NCI-H774 (cell line): ENCODE results near the gene NEO1.

ENCODE experiments used
- DNase-seq: peaks from one replicate; lab custom pipeline; 2025; lab: John Stamatoyannopoulos, UW

NEO1 gene

DNA sequence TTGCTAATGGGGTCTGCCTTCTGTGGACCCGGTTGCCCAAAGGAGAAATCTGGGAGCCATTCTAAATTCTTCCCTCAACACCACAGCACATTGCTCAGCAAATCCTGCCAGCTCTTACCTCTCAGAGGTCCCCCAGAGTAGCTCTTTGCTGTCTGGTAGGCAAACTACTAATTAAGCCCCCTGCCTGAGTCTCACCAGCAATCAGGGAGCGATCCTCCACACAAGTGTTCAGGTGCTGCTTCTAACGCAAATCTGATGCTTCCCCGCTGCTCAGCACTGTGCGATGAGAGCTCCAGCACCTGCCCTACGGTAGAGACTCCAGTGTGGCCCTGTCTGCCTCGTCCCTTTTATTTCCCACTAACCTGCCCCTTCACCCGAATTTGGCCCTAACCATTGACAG is 256.0 kb downstream of the NEO1 start:
- DNase-seq, result no peak

DNA sequence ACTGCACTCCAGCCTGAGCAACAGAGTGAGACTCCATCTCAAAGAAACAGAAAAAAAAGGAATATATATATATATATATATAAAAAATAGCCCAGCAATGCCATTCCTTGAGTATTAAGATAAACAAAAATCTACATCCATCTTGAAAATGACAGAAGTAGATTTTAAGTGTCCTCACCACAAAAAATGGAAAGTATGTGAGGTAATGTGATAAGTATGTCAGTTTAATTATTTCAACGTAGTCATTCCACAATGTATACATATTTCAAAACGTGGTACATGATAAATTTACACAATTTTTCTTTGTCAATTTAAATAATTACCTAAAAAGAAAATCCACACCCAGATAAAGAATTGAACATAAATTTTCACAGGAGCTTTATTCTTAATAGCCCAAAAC is 261.6 kb downstream of the NEO1 start:
- no peak for DNase-seq

DNA sequence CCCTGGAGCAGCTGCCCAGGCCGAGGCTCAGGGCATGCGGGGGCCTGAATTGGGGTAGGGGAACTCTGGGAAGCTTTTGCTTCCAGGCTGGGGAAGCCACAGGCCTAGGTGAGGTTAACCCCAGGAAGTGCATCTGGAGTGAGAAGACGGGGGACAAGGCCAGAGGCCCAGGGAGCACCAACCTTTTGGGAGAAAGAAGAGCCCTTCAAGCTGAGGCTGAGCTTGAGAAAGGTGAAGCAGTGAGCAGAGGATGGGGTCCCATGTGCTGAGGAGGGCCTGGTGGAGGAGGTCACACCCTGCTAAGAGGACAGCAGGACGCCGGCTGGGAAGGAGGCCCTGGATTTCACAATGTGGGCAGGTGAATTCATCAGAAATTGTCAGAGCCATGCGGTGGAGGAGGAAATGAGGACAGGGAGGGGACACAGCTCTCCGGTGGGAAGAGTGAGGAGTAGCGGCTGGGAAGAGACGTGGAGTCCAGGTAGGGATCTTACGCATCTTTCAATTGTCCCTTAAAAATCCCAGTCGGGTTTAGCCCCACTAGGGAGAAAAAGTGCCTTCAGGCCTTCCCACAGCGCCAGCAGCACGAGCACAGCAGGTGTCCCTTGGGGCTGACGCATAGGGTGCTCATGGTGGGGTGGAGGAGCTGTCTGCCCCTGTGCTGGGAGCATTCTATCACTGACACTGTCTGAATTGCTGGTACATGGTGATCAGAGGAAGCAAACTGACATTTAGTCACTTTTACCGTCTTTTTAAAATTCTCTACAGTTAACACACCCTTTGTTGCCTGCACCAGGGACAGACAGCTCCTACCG is 265.6 kb downstream of the NEO1 start:
- DNase-seq, result no peak

DNA sequence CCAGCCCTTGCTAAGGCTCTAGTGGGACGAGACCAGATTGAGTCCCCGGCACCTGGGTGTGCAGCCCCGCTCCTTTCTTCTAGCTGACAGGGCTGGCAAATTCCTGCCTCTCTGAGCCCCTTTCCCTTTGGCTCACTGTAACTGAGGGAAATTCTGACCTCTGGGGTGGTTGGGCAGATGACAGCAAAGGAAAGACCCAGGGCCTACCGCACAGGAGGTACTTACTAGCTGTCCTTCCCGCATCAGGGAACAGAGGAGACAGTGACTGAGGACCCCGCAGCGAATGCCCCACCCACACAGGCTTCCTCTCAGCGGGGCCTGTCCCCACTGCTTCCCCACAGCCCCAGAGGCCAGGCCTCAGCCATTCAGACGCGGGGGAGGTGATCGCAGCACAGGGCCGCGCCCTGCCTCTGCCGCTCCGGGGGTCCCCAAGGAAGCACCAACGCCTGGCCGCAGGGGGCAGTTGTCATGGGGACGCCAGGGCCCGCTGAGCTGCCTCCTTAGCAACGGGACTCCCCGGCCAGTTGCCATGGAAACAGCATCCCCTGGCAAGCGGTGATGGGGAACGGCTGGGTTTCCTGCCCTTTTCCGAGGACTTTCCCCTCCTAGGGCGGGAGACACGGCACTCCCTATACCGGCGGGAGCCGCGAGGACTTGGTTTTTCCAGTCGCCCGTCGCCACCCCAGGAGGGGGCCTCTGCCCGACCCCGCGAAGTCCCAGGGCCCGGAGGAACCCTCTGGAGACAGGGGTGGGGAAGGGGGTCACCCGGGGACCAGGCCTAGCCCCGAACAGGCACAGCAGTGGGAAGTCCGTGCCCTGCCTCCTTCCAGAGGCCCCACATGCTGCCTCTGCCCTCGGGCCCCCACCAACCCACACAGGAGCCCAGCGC is 266.4 kb downstream of the NEO1 start:
- DNase-seq, result no peak

DNA sequence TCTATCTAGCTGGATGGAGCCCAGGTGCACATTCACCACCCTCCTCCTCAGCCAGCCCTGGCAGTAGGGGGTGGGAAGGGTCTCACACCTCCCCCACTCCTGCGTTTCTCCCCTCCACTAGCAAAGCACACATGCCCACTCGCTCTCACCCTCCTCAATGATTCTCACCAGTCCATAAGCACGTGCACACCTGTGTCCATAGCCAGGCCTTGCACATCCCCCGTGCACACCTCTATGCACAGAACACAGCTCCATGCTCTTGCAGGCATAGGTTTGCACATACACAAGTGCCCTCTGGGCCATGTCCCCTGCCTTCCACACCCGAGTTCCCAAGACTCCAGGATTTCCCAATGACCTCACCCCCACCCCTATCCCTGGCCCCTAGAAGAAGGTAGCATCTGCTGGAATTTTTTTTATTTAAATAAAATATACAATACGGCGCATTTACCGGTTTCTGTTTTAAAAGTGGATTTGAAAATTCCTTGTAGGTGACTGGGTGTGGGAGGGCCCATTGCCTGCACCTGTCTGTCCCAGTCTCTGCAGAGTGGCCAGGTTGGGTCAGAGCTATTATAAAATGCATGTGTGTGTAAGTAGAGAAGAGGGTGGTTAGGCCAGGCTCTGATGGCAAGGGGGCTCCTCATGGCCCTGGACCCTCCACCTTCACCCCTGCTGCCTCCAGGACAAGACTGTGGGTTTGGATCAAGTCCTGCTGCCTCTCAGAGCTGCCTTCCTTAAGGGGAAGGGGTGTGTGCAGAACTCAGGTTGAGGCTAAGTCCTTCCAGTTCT is 267.4 kb downstream of the NEO1 start:
- DNase-seq, result no peak

DNA sequence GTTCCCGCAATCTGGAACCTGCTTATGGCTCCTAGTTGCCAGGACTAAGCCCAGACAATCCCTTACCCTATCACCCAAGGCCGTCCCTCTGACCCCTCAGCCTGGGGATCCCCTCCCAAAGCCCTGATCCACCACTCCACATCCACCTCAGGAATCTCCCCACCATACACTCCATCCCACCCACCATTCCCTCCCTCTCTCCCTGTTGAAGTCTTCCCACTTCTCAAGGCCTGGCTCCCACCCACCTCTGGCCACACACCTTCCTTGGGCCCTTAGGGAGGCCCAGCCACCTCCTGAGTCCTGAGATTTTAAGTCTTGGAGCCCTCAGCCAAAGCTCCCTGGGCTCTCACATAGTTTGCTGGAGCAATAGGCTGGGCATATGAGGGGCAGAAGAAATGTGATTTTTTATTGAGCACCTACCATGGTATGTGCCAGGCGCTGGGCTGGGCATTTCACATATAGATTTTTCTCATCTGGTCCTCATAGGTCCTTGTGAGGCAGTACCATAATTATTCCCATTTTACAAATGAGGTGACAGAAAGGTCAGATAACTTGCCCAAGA is 268.4 kb downstream of the NEO1 start:
- DNase-seq, result no peak

DNA sequence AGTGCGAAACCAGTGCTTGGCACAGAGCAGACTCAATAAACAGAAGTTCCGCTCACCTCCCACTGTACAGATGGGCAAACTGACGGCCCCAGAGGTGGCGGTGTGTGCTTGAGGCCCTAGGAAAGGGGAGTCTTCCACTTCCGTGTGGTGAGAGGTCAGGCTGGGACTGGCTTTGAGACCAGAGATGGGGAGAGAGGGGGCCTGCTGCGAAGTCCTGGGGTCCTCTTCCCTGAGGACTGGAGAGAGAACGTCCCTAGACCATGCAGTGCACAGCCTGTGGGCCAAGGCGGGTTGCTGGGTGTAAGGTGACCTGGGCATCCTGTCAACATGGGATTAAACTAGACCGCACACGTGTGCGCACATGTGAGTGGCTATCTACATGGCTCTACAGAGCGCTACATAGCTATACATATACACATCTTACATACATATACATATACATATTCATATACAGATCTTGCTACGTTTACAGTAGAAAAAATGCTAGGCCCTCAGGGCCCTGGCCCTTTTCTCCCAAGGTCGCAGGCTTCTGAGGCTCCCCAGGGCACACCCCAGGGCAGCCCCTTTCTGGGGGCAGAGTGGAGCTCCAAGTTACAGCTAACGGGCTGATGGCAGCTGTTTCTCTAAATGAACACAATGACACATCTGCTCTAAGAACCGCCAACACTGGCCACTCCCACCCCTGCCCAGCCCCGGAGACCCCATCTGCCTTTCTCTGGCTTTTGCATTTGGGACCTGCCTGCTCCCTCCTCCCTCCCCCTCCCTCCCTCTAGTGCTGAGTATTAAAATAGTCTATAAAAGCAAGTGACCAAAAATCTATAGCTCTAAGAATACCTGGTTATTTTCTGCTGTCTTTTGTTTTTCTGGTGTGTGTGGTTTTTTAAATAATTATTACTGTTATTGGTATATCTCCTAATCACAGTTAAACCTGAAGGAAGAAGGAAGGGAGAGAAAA is 269.5 kb downstream of the NEO1 start:
- DNase-seq, result no peak

DNA sequence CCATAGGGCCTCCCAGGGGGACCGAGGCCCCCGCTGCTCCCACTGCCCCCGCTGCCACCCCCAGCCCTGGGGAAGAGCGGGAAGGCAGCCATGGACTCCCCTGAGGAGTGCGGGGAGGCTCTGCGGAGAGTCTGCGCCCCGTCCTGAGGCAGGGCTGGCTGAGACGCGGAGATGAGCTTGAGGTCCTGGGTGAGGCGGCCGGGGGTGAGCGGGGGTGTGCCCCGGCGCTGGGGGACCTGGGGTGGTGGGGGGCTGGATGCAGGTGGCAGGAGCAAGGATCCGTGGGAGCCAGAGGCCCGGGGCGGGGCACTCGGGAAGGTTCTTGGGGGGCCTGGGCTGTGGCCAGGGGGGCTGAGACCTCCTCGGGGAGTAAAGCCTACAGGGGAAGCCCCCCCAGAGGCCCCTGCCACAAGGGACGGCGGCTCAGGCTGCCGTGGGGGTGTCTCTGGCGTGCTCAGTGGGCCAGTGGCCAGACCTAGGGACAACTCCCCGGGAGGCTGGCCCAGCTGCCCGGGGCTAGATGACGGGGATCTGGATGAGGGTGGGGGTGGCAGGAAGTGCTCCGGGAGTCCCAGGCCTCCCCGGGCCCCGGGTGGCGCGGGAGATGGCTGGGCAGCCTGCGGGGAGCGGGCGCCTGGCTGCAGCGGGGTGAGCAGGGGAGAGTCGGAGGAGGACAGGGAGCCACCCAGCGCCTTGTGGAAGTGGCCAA is 270.6 kb downstream of the NEO1 start:
- no peak for DNase-seq

DNA sequence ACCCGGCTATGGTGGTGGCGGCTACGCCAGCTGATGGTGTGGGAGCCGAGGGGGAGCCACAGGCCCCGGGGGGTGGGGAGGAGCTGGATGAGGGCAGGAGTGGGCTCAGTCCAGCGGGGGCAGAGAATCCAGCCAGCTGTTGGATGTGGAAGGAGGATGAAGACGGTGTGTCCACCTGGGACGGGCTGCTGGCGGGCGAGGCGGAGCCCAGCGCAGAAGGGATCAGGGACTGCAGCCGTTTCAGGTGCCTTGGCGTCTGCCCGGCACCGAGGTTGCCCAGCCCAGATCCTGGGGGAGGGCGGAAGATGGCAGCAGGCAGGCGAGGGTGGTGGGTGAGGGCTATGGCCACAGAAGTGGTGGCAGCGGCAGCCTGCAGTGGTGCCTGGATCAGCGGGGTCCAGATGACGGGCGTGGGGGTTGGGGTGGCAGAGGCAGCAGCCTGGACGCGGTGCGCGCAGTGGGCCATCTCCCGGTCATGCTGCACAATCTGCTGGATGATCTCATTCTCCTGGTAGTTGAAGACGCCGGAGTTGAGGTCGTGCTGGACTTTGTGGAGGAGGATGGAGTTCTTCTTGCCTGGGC is 271.2 kb downstream of the NEO1 start:
- DNase-seq, result no peak

DNA sequence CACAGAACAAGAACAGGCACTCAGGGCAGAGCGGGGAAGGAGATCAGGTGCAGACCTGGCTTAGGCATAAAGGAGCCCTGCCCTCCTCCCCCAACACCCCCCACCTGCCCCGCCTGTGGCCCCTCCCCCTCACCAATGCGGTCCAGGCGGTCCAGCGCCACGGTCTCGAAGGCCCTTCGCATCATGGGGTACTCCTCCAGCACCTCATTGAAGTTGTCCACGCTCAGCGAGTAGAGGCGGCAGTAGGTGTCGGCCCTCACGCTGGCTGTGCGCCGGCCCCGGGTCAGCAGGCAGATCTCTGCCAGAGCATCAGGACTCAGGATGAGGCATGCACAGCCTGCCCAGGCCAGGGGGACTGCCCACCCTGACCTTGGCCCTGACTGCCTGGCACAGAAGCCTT is 271.7 kb downstream of the NEO1 start:
- no peak for DNase-seq

DNA sequence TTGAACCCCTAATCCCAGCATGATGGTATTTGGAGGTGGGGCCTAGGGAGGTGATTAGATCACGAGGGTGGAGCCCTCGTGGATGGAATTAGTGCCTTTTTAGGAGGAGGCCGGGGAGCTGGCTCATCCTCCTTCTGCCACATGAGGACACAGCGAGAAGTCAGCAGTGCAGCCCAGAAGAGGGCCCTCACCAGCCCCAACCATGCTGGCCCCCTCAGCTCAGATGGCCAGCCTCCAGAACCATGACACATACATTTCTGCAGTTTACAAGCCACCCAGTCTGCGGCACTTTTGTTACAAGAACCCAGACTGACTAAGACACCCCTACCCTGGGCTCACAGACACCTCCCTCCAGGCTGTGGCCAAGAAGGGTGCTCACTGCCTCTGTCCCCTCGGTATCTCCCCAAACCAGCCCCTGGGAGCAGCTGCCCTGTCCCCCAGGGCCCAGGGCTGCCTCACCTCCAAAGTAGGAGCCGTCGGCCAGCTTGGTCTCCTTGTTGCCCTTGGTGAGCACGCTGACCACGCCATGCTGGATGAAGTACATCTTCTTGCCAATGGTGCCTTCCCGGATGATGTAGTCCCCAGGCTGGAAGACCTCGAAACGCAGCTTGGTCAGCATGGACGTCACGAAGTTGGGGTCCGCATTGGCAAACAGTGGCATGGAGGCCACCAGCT is 272.4 kb downstream of the NEO1 start:
- DNase-seq, result no peak

DNA sequence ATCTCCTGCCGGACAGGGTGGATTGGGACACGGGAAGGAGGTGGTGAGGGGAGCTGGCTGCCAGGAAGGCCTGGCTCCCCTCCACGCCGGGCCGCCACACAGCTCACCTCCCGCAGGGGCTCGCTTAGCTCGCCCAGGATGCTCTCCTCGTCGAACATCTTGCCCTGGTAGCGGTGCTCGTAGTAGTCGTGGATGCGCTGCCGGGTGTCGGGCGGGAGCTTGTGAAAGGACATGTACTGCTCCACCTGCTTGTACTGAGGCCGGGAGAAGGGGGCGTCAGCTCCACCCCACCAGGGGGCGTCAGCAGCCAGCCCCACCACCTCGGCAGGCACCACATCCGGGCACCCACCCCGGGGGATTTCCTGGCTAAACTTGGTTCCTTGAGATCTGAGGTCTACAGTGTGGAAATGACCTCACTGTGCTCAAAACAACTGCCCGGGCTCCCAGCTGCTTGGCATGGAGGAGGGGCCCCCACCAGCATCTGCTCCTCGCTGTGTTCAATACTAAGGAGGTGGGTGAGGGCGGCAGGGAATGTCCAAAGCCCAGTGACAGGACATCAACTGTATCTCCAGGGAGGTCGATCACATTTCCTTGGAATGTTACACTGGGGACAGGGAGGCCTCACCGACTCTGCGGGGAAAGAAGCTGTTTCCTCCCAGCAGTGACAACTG is 273.1 kb downstream of the NEO1 start:
- DNase-seq, result no peak

DNA sequence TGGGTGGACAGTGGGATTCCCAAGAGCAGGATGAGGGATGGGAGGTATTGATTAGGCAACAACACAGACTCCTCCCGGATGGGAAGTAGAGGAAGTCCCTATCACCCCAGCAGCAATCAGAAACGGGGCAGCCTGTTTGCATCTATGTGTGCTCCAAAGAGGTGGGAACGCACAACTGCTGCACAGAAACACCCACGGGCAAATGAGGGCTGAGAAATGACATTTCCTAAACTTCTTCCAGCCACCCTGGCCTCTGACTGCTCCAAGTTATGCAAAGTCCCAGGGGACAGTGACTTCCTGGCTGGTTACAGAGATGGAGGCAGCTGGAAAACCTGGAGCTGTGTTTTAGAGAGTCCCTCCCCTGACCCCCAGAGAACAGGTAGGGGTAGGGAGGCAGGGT is 273.9 kb downstream of the NEO1 start:
- no peak for DNase-seq

DNA sequence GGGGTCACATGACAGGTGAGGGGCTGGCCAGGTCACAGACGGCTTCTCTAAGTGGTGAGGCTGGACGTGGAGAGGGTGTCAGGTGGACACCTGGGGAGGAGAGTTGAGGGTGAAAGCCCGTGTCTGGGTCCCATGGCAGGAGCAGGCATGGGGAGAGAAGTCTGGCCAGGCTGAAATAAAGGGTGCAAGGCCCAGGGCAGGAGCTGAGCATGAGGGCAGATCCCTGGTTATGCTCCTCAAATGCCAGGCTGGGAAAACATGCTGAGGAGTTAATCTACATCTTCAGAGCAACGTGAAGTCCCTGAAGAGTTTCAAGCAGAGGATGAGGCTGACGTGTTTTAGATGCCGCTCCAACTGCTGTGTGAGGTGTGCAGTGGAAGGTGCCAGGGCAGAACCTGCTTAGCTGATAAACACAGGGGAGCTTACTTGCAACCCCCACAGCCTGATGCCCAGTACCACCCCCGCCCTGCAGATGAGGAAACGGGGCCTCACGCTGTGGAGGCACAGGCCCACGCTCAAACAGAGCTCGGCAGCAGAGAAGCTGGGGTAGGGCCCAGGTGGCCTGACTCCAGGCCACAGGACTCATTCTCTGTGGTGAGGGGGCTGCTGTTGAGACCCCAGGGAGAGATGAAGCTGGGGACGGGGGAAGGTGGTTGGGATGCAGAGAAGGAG is 276.0 kb downstream of the NEO1 start:
- DNase-seq, result no peak

DNA sequence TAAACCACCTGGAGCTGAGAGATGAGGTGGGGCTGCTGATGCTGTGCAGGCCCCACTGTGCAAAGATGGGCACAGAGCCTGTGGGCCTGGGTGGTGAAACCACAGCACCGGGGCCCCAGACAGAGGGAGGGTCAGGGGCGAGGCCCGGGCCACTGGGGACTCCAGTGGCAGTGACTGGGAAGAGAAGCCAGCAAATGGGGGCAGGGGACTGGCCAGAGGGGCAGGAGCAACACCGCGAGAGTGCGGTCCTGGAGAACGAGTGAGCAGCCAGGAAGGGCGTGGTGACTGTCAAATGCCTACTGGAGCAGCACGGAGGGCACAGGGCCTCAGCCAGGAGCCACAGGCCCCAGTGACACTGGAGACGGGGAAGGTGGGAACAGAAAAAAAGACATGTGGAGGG is 276.7 kb downstream of the NEO1 start:
- no peak for DNase-seq

DNA sequence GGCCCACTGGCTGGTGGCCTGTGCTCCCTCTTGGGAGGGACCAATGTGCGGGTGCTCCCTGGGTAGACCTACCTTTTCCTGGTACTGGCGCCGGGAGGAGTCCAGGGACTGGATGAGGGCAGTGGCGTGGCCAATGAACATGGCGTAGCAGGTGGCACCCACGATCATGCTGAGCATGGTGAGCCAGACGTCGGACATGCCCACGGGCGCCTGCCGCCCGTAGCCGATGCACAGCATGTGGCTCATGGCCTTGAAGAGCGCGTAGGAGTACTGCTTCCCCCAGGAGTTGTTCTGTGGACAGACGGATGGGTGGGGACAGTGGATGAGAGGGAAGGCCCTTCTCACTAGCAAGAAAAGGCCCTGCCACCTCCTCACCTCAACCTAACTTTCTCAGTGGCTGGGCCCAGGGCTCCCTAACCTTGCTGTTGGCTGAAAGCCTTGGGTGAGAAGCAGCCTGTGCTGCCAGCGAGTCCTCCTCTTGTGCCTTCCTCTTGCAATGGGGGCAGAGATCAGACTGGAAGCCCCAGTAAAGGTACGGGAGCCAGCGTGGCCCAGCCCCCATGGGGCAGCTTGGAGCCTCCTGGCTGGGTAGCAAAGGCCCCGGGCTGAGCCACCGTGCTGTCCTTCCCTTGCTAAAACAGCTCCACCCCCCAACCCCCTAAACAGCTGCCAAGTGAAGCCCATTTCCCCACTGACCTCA is 277.4 kb downstream of the NEO1 start:
- DNase-seq, result no peak

DNA sequence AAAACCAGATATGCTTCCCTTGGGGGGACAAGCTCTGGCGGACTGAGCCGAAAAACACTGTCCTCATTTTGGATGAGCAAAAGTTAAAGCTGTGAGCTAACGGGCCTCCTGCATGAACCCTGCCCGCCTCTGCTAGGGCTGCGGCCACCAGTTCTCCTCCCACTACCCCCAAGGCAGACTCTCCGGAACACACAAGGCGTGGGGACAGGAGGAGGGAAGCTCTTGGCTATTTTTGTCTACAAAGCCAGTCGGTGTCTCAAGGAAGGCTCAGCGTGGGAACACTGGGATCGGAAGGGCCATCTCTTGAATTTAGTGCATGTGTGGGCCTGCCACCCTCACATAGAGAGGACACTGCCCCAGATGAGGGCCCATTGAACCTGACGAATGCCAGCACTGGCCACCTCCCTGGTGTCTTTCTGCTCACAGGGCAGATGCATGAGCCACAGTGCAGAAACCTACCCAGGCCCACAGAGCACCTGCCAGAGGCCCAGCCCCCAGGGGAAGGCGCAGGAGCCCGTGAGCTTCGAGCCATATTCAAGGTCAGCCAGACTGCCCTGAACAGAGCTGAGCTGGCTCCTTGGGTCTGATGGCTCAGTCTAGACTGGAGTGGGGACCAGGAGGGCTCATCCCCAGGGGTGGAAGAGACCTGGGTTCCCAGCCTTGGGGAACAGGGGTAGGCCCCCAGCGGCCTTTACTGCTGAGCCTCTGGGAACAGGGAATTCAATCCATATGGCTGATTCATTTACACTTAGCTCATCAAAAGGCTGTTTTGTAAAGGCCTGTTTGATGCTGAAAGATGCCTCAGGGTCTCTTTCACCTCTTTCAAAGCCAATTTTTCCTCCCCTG is 278.2 kb downstream of the NEO1 start:
- DNase-seq, result no peak
